ENCODE measurements around the gene KRT14.
A peak's percentile ranks its signal among the peaks of the same experiment; 100 is the strongest.
"Not testable (repeated sequence)": the region's sequence is repeated elsewhere in the genome, so short reads cannot be mapped to it uniquely, and the experiment has no call there.

Gene KRT14

DNA sequence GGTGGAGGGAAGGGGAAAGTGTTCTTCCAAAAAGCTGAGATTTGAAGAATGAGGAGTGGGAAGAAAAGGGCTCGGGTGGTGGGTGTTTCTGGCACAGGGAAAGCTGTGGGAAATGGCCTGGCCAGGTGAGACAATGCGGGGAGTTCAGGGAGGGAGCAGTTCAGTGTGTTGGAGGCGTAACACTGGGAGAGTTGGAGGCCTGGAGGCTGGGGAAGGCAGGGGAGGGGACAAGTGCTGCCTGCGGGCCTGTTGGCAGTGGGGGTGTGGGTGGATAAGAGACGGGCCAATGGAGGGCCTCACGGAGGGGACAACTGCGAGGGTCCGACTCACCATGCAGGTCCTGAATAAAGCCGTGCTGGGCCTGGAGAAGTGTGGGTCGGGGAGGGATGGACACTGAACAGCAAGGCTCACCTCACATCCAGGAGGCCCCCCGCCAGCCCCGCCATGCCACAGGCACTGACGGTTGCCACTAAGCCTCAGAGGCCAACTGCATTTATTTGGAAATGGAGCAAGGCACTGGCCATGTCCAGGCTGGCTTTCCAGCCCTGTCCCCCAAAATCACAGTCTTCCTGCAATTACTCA lies 40.8 kb downstream of the KRT14 start:
- DNase-seq = no peak

DNA sequence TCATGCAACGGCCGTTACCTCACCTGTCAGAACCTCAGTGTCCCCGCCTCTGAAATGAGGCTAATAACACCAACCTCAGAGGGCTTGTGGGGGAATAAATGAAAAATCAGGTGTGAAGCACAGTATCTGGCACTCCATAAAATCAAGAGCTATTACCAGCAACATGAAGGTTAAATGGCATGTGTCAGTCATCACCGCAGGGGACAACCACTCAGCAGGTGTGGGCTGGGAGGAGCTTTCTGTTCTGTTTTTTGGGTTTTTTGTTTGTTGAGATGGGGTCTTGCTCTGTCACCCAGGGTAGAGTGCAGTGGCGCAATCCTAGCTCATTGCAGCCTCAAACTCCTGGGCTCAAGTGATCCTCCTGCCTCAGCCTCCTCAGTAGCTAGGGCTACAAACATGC lies 41.8 kb downstream of the KRT14 start:
- DNase-seq = no peak

DNA sequence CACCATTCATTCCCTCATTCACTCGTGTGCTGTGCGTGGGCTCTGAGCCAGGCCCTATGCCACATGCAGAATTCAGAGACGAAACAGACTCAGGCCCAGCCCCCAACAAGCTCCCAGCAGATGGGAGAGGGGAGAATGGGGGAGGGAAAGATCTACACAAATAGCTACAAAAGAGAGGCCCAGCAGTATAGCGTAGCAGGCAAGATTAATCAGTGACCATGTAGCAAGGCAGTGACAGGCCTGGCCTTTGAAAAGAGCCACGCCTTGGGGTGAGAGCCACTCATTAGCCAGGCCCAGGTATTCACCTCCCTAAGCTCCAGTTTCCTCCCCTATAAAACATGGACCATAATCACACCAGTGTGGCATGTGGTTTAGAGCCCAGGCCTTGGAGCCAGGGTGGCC lies 42.2 kb downstream of the KRT14 start:
- peak in 1 of 2 experiments; percentile 18 for DNase-seq

DNA sequence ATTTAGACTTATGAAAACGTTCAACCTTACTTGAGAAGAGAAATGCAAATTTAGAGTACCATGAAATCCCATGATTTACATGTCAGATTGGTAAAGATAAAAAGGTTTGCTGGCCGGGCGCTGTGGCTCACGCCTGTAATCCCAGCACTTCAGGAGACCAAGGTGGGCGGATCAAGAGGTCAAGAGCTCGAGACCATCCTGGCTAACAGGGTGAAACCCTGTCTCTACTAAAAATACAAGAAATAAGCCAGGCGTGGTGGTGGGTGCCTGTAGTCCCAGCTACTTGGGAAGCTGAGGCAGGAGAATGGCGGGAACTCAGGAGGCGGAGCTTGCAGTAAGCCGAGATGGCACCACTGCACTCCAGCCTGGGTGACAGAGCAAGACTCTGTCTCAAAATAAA lies 43.9 kb downstream of the KRT14 start:
- not testable (repeated sequence) for DNase-seq

DNA sequence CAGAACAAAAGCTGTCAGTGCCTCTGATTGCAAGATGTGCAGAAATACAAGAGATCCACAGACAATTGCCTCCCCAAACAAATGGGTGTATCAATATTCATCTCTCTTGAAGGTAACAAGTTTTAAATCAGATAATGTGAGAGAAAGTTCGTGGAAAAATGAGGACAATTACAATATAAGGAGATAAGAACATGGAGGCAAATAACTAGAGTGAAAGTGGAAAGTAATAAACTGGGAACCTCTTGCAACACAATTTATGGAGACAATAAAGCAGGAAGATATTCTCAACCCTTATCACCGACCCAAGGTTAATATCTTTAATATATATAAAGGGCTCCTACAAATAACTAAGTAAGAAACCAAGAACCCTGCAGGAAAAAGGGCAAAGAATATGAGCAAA lies 44.3 kb downstream of the KRT14 start:
- no peak for DNase-seq

DNA sequence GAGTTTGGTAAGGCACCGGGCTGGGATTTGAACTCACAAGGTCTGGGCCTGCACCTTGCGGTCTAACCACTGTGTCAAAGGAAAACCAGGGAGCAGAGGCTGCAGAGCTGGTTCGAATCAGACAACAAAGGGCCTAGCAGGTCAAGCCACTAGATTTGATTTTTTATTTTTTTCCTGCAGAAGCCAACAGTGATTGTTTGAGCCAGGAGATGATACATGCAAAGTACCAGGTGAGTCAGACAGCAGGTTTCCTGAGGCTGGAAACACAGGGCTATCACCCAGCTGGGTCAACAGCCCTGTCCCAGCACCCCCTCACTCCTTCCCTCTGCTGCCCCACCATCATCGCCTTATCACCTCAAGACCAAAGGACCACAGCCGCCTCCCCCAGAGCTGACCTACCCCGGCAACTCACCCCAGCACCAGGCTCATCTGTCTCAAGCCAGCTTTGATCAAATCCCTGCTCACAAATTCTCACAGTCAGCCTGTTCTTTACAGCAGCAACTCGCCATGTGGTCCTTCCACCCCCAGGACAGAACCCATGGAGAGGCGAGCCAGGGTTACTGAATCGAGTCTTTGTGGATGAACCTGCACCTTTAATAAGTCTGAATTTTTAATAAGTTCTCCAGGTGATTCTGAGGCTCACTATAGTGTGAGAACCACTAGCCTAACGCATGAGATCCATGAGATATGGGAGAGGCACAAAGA lies 45.6 kb downstream of the KRT14 start:
- DNase-seq = no peak

DNA sequence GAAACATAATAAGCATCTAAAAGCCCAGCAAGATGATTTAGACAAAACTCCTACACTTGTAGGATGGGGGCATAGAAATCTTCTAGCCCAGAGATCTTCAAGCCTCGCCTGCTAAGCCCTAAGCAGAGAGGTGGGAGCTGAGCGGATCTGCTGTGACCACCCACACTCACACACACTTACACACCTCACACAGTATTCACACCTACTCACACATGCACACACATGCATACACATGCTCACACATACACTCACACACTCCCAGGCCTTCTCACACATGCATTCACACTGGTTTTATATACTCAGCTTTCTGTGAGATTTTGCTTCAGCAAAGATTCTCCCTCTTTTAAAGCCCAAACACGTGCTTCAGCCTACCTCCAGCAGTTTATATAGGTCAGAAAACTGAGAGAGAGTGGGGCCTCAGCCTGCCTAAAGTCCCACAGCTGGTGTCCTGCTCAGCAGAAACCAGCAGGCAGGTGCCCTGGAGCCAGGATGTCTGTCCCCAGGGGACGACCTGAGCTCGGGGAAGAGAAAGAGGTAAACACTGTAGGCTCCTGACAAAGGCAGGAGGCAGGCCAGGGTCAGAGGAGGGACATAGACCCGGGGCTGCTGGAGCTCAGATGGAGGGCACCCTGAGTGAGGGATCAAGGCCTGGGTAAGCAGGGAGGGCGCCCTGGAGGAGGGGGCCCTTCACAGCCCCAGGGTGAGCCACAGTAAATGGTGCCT lies 46.6 kb downstream of the KRT14 start:
- DNase-seq = no peak

DNA sequence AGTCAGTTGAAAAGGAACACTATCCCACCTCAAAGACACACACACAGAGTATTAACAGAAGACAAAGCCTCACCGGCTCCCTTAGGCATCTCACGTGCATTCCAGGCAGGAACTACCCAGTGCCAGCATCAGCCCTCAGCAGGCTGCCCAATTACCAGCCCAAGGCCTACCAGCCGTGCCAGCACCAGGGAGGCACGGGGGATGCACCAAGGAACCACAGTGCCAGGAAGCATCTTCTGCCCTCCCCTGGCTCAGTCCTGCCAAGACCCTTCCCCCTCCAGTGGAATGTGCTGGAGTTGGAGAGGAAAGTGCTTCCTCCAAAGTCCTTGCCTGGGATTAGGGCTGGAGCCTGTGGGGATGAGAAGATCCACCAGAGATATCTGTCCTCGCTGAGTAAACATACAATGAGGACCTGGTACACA lies 47.6 kb downstream of the KRT14 start:
- no peak for DNase-seq

DNA sequence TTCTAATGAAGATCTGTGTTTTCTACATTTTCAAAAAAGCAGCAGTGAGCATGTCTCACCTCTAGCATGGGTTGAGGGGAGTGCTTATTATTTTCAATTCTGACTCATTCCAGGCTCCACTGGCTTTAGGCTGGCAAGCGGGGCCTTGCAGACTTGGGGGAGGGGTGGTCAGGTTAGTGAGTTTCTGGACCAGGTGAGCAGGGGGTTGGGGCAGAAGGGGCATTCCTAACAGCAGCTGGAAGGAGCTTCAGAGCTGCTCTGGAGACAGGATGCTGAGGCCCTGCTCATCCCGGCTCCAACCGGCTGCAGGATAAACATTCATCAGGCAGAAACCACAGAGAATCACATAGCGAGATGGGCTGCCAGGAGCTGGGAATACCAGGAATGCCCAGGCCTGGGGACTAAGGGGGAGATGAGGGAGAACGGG lies 48.1 kb downstream of the KRT14 start:
- no peak for DNase-seq

DNA sequence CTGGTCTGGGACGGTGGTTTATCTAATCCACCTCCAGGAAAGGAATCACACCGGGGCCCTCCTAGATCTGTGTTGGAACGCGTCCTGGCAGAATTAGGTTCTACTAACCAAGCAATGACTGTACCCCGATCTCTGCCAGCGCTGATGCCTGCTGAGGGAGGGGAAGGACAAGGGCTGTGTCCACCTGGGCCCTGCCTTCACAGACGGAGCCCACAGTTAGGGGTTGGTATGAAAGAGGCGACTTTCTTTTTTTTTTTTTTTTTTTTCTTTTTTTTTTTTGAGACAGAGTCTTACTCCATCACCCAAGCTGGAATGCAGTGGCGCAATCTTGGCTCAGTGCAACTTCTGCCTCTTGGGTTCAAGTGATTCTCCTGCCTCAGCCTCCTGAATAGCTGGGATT lies 48.7 kb downstream of the KRT14 start:
- no peak for DNase-seq

DNA sequence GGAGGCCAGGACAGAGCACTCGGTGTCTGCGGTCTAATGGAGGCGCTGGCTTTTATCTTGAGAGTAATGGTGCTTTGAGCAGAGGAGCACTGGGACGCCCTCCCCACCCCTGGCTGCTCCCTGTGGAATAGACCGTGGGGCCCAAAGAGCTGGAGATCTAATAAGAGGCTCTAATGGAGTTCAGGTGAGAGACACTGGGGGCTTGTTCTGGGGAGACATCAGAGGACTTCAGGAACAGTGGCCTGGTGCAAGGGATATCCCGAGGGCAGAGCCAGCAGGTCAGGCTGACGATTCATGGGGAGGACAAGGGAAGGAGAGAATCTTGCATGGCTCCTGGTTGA lies 49.1 kb downstream of the KRT14 start:
- no peak for DNase-seq

DNA sequence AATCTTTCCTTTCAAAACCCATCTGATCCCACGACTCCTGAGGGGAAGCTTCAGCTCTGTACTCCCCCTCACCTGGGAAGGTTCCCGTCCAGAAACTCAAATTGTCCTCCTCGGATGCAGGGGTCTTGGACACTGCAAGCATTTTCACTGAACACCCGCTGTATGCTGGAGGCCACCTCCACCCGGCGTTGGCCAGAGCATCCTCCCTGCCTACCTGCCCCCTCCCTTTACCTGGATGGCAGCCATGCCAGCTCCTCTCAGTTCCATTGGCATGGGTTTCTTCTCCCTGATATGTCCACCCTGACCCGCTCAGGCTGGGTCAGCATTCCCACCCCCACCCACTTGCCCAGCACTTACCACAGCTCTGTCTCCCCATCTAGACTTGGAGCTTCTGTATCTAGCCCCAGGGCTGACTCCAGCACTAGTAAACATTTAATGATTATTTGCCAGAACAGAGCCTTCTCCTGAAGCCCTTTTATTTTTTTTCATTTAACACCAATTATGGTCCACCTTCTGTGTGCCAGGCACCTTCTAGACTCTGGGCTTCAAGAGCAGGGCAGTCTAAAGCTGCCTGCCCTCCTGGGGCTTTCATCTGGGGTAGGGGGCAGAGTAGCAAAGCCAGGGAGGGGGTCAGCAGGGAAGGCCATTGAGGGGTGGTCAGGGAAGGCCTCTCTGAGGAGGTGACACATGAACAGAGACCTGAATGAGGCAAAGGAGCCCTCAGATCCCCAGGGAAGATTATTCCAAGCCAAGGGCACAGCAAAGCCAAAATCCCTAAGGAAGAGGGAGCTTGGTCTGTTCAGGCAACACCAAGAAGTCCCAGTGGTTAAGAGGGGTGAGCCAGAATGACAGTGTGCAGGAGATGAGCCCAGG lies 49.7 kb downstream of the KRT14 start:
- DNase-seq = no peak

DNA sequence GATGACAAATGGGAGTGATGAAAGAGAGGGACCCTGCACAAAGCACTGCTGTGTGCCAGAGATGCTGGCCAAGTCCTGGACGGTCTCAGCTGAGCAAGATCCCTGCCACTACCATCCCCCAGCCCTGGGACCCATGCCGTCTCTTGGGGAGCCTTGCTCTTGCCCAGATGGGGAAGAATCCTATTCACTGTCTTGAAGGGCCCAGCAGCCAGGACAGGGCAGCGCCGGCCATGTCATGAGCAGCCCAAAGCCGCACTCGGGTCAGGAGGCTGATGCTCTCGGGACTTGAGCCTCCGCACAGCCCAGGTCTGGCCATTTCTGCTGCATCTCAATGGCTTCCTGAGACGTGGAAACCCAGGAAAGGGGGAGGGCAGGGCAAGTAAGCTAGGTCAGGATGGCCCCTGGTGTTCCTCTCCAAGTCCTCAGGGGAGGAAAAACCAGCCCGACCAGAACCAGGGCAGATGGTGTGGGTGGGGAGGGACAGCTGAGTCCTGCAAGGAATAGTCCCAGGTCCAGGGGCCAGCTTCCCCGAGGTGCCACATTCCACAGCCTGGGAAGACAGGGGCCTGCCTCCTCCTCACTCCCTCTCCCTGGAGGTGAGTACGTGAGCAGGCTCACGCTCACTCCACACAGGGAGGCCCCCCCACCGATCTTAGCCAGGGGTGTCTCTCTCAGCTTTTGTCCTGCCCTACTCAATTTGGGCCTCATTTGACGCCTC lies 50.8 kb downstream of the KRT14 start:
- no peak for DNase-seq

DNA sequence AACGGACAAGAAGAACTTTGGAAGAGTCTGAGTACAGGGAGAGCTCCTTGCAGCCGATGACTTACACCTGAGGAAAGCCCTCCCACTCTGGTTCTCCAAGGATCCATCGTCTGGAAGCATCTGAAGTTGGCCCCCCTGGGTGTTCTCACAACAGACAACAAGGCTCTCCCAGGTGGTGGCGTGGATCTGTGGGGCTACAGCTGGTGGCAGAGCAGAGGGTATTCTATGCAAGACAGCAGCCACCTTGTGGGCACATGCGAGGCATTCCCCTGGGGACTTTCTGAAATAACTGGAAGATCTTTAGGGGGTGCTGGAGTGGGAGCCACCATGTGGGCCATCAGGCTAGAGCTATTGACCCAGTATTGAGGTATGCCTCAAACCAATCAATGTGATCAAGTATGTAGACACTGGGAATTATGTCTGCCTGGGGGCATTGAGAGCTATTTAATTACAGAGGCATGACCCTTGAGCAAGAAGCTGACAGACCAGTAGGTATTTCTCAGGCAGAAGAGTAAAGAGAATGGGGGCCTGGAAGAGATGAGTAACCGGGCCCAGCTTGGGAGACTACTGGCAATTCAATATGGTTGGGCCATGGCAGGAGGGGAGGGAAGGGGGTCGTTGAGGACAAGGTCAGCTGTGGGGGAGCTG lies 51.7 kb downstream of the KRT14 start:
- no peak for DNase-seq

DNA sequence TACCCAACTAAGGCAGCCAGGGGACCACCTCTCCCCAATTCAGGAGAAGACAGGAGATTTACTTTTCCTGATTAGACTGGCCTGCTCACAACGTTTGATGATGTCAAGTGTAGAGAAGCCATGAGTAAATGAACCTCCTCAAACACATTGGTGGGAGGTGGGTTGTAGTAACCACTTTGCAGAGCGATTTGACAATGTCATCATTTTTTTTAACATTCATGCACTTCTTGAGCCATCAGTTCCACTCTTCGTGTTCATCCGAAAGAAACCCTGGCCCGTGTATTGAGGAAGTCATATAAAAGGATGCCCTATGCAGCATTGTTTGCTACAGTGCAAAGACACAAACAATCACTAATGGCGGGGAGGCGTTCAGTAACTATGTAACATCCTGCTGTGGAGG lies 53.1 kb downstream of the KRT14 start:
- no peak for DNase-seq

DNA sequence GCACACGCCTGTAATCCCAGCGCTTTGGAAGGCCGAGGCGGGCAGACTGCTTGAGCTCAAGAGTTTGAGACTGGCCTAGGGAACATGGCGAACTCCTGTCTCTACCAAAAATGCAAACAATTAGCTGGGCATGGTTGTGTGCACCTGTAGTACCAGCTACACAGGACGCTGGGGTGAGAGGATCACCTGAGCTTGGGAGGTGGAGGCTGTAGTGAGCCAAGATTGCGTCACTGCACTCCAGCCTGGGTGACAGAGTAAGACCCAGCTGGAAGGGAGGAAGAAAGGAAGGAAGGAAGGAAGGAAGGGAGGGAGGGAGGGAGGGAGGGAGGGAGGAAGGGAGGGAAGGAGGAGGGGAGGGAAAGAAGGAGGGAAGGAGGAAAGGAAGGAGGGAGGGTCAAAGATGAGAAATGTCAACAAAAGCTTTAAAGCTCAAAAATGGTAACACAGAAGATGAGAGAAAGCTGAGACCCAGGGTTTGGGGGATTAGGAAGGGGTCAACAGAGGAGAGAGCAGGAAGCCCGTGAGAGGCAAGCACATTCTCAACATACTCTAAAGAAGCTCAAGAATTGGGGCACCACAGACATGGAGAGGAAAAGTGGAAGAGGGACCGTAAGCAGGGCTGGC lies 53.6 kb downstream of the KRT14 start:
- DNase-seq = no peak

All from NCI-H524 (cell line).